IMR-90 (cell line): ENCODE data around the gene CPSF4. TPM values are rescaled to one million over a fixed set of nuclear protein-coding genes. Genes with fewer than 3 reads are reported as not detected.

Source experiments
- ATAC-seq: fragments of 200-7000 bp; cut with Tn5 transposase; 2 replicates; pipeline ENCODE4 v1.9.1; 2020; ENCODE audit warnings: low read depth, mild to moderate bottlenecking, moderate library complexity
- BruUV-seq: library from RNA; stranded (reverse); fragments of 400-500 nt; replicated peaks from 2 replicates; lab custom pipeline; 2021; lab: Mats Ljungman, UMichigan
- CTCF ChIA-PET: fragments of 300-600 bp; formaldehyde crosslinking; extraction: SDS; loops from one replicate; lab custom pipeline; 2021; ENCODE audit warnings: antibody characterized with exemption; lab: Yijun Ruan, JAX
- POLR2A ChIA-PET: fragments of 300-600 bp; sonication (Branson Sonifier 250); formaldehyde crosslinking; loops from one replicate; lab custom pipeline; 2022; ENCODE audit warnings: antibody characterized with exemption; ENCODE audit not compliant: unreplicated experiment; lab: Charles Lee
- DNase-seq: peaks from one replicate; pipeline ENCODE4 v3.0.0; 2013
- H2AFZ ChIP-seq: replicated peaks from 2 replicates; pipeline ENCODE3; 2013; ENCODE audit warnings: low read length, mild to moderate bottlenecking; ENCODE audit not compliant: poor library complexity
- H2AK5ac ChIP-seq: 2 replicates; pipeline ENCODE4 v1.6.1; 2013; ENCODE audit warnings: low read depth, low read length, inconsistent platforms
- H2AK9ac ChIP-seq: replicated peaks from 2 replicates; pipeline ENCODE3; 2013; ENCODE audit warnings: mild to moderate bottlenecking, low read depth, low read length, moderate library complexity; ENCODE audit not compliant: poor library complexity
- H2BK120ac ChIP-seq: 2 replicates; pipeline ENCODE4 v1.6.1; 2013; ENCODE audit warnings: low read depth, low read length, inconsistent platforms
- H2BK15ac ChIP-seq: 3 replicates; pipeline ENCODE4 v1.6.1; 2013; ENCODE audit warnings: low read depth, low read length, inconsistent platforms
- H2BK20ac ChIP-seq: 2 replicates; pipeline ENCODE4 v1.6.1; 2013; ENCODE audit warnings: low read depth, mild to moderate bottlenecking, inconsistent platforms, low read length, moderate library complexity
- H2BK5ac ChIP-seq: 2 replicates; pipeline ENCODE4 v1.6.1; 2013; ENCODE audit warnings: mild to moderate bottlenecking, low read depth, low read length, inconsistent platforms; ENCODE audit not compliant: poor library complexity, severe bottlenecking
- H3K14ac ChIP-seq: replicated peaks from 2 replicates; pipeline ENCODE4 v1.6.1; 2013; ENCODE audit warnings: low read depth, low read length, inconsistent platforms
- H3K18ac ChIP-seq: 2 replicates; pipeline ENCODE4 v1.6.1; 2013; ENCODE audit warnings: low read depth, low read length, control low read depth
- H3K23ac ChIP-seq: 2 replicates; pipeline ENCODE4 v1.6.1; 2013; ENCODE audit warnings: low read depth, low read length, inconsistent platforms
- H3K27ac ChIP-seq: 2 replicates; pipeline ENCODE4 v1.5.1; 2013; ENCODE audit warnings: mild to moderate bottlenecking, control low read depth, low read length; ENCODE audit not compliant: insufficient read depth
- H3K27me3 ChIP-seq: 2 replicates; pipeline ENCODE4 v1.6.1; 2013; ENCODE audit warnings: low read length; ENCODE audit not compliant: control insufficient read depth, insufficient read depth
- H3K36me3 ChIP-seq: 2 replicates; pipeline ENCODE4 v1.6.1; 2013; ENCODE audit warnings: low read length, mixed read lengths; ENCODE audit not compliant: control insufficient read depth, insufficient read depth
- H3K4ac ChIP-seq: 2 replicates; pipeline ENCODE4 v1.6.1; 2013; ENCODE audit warnings: low read depth, low read length, inconsistent platforms
- H3K4me1 ChIP-seq: 2 replicates; pipeline ENCODE4 v1.6.1; 2013; ENCODE audit warnings: low read length, mixed read lengths; ENCODE audit not compliant: control insufficient read depth, insufficient read depth
- H3K4me2 ChIP-seq: 2 replicates; pipeline ENCODE4 v1.6.1; 2013; ENCODE audit warnings: low read depth, mild to moderate bottlenecking, control low read depth, low read length, moderate library complexity
- H3K4me3 ChIP-seq: 2 replicates; pipeline ENCODE4 v1.5.1; 2013; ENCODE audit warnings: low read depth, mild to moderate bottlenecking, control low read depth, low read length, moderate library complexity; ENCODE audit not compliant: insufficient read depth
- H3K56ac ChIP-seq: 2 replicates; pipeline ENCODE4 v1.6.1; 2013; ENCODE audit warnings: low read length, inconsistent platforms; ENCODE audit not compliant: insufficient read depth; ENCODE audit errors: extremely low read depth
- H3K79me1 ChIP-seq, 2 experiments: 2 replicates each; pipeline ENCODE4 v1.6.1; 2013; ENCODE audit warnings: low read length in 2 of 2, inconsistent platforms in 1 of 2, low read depth in 1 of 2
- H3K9ac ChIP-seq: 2 replicates; pipeline ENCODE4 v1.6.1; 2013; ENCODE audit warnings: low read depth, low read length, control low read depth
- H3K9me1 ChIP-seq: 2 replicates; pipeline ENCODE4 v1.6.1; 2013; ENCODE audit warnings: low read length, inconsistent platforms; ENCODE audit not compliant: insufficient read depth
- H3K9me3 ChIP-seq: 2 replicates; pipeline ENCODE4 v1.6.1; 2013; ENCODE audit warnings: low read length; ENCODE audit not compliant: control insufficient read depth, insufficient read depth
- H4K20me1 ChIP-seq: 2 replicates; pipeline ENCODE4 v1.6.1; 2013; ENCODE audit warnings: low read length, inconsistent platforms; ENCODE audit not compliant: insufficient read depth
- H4K5ac ChIP-seq: 2 replicates; pipeline ENCODE4 v1.6.1; 2013; ENCODE audit warnings: mild to moderate bottlenecking, low read depth, low read length, control low read depth
- H4K8ac ChIP-seq, 2 experiments: 2 replicates each; pipeline ENCODE4 v1.6.1; 2013; ENCODE audit warnings: low read depth in 2 of 2, low read length in 2 of 2, control low read depth in 1 of 2, inconsistent platforms in 1 of 2
- H4K91ac ChIP-seq: 2 replicates; pipeline ENCODE4 v1.6.1; 2013; ENCODE audit warnings: low read depth, low read length, inconsistent platforms; ENCODE audit not compliant: insufficient read depth
- BHLHE40 ChIP-seq: fragments of 150-350 bp; IDR thresholded peaks from 2 replicates; pipeline ENCODE4 v1.6.1; 2016; ENCODE audit warnings: mild to moderate bottlenecking, low read depth, low read length
- CHD1 ChIP-seq: IDR thresholded peaks from 2 replicates; pipeline ENCODE4 v1.6.1; 2012; ENCODE audit warnings: low read depth, low read length, improper control_type of control experiment
- FOS ChIP-seq: fragments of 150-350 bp; IDR thresholded peaks from 2 replicates; pipeline ENCODE4 v1.6.1; 2016; ENCODE audit warnings: low read depth, low read length
- POLR2A ChIP-seq: IDR thresholded peaks from 2 replicates; pipeline ENCODE4 v1.6.1; 2012; ENCODE audit warnings: mild to moderate bottlenecking, low read depth, low read length
- RAD21 ChIP-seq: IDR thresholded peaks from 2 replicates; pipeline ENCODE4 v1.6.1; 2012; ENCODE audit warnings: low read length, improper control_type of control experiment
- WGBS, 2 experiments: methylation state at CpG; one replicate each; pipeline versions ENCODE4 v1.1.5 to v1.1.7; 2013; ENCODE audit warnings: missing lambda C conversion rate in 2 of 2; ENCODE audit not compliant: insufficient read length in 1 of 2; ENCODE audit errors: extremely low coverage in 2 of 2; 5-methylcytosine and 5-hydroxymethylcytosine counted together
- dilution Hi-C: fragments of 300-500 bp; cut with HindIII; formaldehyde crosslinking; loops from one replicate; pipeline ENCODE4 v1.14.3; 2018; ENCODE audit warnings: low sequenced_read_pairs; ENCODE audit not compliant: unreplicated experiment
- in situ Hi-C: fragments of 300-500 bp; cut with MboI; formaldehyde crosslinking; loops from 3 replicates; pipeline ENCODE4 v1.14.3; 2019; ENCODE audit warnings: low sequenced_read_pairs, inconsistent platforms, mixed read lengths
- intact Hi-C: fragments of 100-400 bp; cut with micrococcal nuclease; formaldehyde crosslinking; loops from 2 replicates; pipeline ENCODE4 v1.10.0; 2022
- polyA plus RNA-seq, 3 experiments: library from polyadenylated mRNA; depleted of rRNA; stranded (reverse); fragments of >200 nt; gene quantifications; 2 replicates each; pipeline ENCODE4 v1.2.3, GENCODE V29; 2012; ENCODE audit warnings: low replicate concordance in 1 of 3
- total RNA-seq: library from RNA; depleted of rRNA; stranded (reverse); fragments of >200 nt; gene quantifications from 2 replicates; pipeline ENCODE4 v1.2.3, GENCODE V29; 2012
- TF ChIP-seq, protein P1 (sequence below): conservative IDR thresholded peaks from 2 replicates; pipeline ENCODE4 v1.5.1; 2012; ENCODE audit warnings: mild to moderate bottlenecking, low read depth, low read length, improper control_type of control experiment

CPSF4 gene
- total and polyA plus RNA-seq, 2 of the 4 experiments (the other 2 are of a cell fraction) = 23.8 to 44.9 TPM

DNA sequence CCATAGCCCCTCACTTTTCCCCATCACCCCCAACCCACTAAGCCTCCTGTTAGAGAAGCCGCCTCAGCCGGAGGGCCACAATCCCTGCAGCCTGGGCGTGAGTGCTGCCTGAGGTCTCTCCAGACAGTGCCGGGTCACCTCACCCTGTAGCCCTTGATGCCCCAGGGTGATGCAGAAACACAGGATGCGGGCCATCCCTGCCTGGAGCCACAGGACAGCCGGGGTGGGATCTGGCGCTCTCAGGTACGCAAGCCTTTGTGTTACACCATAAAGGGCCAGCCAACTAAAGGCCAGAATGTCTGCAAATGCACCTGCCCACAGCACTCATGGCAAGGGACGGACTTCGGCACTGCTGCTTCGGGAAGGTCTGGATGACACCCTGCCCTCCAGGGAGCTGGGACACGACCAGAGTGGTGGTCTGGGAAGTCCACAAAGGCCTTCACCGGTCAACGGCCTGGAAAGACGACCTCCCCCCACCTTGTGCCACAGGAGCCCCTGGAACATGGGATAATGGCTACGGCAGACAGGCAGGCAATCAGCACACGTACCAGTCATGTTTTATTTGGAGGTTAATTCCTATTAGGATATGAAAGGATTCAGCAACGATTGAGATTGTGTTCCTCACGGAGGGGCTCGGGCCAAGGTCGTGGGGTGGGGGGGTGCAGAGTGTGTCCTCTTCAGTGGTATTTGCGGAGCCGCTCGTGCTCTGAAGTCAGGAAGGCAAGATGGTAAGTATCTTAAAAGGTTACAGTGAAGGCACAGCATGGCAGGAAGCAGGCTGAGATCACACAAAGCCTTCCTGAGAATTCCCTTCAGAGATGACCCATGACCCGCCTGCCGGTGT, 19.1 kb downstream of the CPSF4 start (continued):
- no peak for TF ChIP-seq CHD1
- no peak for TF ChIP-seq POLR2A

DNA sequence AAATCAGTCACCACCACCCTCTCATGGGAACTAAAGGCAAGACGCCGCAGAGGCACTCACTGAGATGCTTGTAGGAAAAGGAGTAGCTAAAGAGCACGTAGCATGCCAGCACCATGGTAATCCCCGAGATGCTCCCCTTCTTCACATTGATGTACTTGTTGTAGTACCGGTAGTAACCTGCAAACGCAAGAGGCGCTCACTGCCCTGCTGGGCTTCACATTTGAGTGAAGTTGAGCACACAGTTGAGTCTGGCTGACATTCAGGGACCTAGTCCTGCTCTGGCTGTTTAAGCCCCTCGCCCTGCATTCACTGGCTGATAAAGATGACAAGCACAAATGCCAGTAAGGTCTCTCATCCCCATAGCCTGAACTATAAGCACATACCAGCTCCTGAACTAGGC, 20.3 kb downstream of the CPSF4 start:
- no peak overlapping the region for H2BK120ac ChIP-seq
- peaks cover 19 to 74% of the 10 kb centered on the region in 2 experiments for H3K79me1 ChIP-seq
- dilution Hi-C loops (no loop called here), intact Hi-C loops (no loop called here), in situ Hi-C loops (no loop called here)
- no peak overlapping the region for H4K5ac ChIP-seq
- H3K4ac ChIP-seq = no peak overlapping the region
- H3K36me3 ChIP-seq = peaks cover 61% of the 10 kb centered on the region
- no peak overlapping the region for H2AK9ac ChIP-seq
- no peak overlapping the region for H3K14ac ChIP-seq
- H2BK5ac ChIP-seq = no peak overlapping the region
- H4K20me1 ChIP-seq = peaks cover 65% of the 10 kb centered on the region
- peak; percentile 22; the same call in 1 of the 2 replicates for TF ChIP-seq RAD21
- no peak for TF ChIP-seq BHLHE40
- TF ChIP-seq, protein P1, sequence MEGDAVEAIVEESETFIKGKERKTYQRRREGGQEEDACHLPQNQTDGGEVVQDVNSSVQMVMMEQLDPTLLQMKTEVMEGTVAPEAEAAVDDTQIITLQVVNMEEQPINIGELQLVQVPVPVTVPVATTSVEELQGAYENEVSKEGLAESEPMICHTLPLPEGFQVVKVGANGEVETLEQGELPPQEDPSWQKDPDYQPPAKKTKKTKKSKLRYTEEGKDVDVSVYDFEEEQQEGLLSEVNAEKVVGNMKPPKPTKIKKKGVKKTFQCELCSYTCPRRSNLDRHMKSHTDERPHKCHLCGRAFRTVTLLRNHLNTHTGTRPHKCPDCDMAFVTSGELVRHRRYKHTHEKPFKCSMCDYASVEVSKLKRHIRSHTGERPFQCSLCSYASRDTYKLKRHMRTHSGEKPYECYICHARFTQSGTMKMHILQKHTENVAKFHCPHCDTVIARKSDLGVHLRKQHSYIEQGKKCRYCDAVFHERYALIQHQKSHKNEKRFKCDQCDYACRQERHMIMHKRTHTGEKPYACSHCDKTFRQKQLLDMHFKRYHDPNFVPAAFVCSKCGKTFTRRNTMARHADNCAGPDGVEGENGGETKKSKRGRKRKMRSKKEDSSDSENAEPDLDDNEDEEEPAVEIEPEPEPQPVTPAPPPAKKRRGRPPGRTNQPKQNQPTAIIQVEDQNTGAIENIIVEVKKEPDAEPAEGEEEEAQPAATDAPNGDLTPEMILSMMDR = peak; percentile 24; the same call in 1 of the 2 replicates
- TF ChIP-seq FOS = no peak
- no peak overlapping the region for H2BK15ac ChIP-seq
- H3K23ac ChIP-seq = no peak overlapping the region
- H3K4me3 ChIP-seq = no peak overlapping the region
- H3K18ac ChIP-seq = no peak overlapping the region
- BruUV-seq = no TSS peak
- DNase-seq (no peak), ATAC-seq (peak; percentile 25)
- H3K4me2 ChIP-seq = no peak overlapping the region
- no CpG with 5 or more reads among the region's 8 CpGs for WGBS, 2 experiments
- no peaks in the 10 kb centered on the region for H3K27me3 ChIP-seq
- no peak overlapping the region for H2AFZ ChIP-seq
- H4K91ac ChIP-seq = no peak overlapping the region
- no peak overlapping the region for H3K9ac ChIP-seq
- H3K27ac ChIP-seq = no peak overlapping the region
- no peak overlapping the region for H4K8ac ChIP-seq
- POLR2A ChIA-PET = no interaction called here
- H2AK5ac ChIP-seq = no peak overlapping the region
- H3K56ac ChIP-seq = no peak overlapping the region
- no peaks in the 10 kb centered on the region for H3K9me3 ChIP-seq
- CTCF ChIA-PET = no interaction called here
- H3K9me1 ChIP-seq = peaks cover 6% of the 10 kb centered on the region; the same call in 1 of the 2 replicates
- H3K4me1 ChIP-seq = no peaks in the 10 kb centered on the region
- no peak overlapping the region for H2BK20ac ChIP-seq
